BLaER1 (cell line): ENCODE results near the gene PTPN9.
"Not testable (repeated sequence)": the region's sequence is repeated elsewhere in the genome, so short reads cannot be mapped to it uniquely, and the experiment has no call there.

Experiments used
- H3K27ac ChIP-seq: shearing (Covaris generic); formaldehyde crosslinking; 2 replicates; pipeline ENCODE4 v1.8.1; 2022
- H3K27me3 ChIP-seq: shearing (Covaris generic); formaldehyde crosslinking; 2 replicates; pipeline ENCODE4 v1.8.1; 2022
- H3K36me3 ChIP-seq: shearing (Covaris generic); formaldehyde crosslinking; 2 replicates; pipeline ENCODE4 v1.8.1; 2022
- H3K4me1 ChIP-seq: shearing (Covaris generic); formaldehyde crosslinking; 2 replicates; pipeline ENCODE4 v1.8.1; 2022
- H3K4me2 ChIP-seq: shearing (Covaris generic); formaldehyde crosslinking; 2 replicates; pipeline ENCODE4 v1.8.1; 2022
- H3K4me3 ChIP-seq: shearing (Covaris generic); formaldehyde crosslinking; 2 replicates; pipeline ENCODE4 v1.8.1; 2022
- H3K9ac ChIP-seq: shearing (Covaris generic); formaldehyde crosslinking; 2 replicates; pipeline ENCODE4 v1.8.1; 2022
- H3K9me3 ChIP-seq: shearing (Covaris generic); formaldehyde crosslinking; 2 replicates; pipeline ENCODE4 v1.8.1; 2022
- H4K20me1 ChIP-seq: shearing (Covaris generic); formaldehyde crosslinking; 2 replicates; pipeline ENCODE4 v1.8.1; 2022
- Cebpa-rat ChIP-seq: shearing (Covaris generic); IDR thresholded peaks from 2 replicates; pipeline ENCODE4 v1.8.1; 2022

The PTPN9 gene

GRCh38 chr15:75583701-75584100, 4.6 kb upstream of the PTPN9 start:
- no peak for TF ChIP-seq Cebpa-rat
- H3K4me2 ChIP-seq: no peak overlapping the region

GRCh38 chr15:75582943-75583342, 3.8 kb upstream of the PTPN9 start:
- peaks cover 31% of the 10 kb centered on the region for H3K36me3 ChIP-seq
- not testable (repeated sequence) for H3K27ac ChIP-seq, H3K4me3 ChIP-seq, H4K20me1 ChIP-seq, H3K9ac ChIP-seq, H3K4me2 ChIP-seq, H3K4me1 ChIP-seq, H3K27me3 ChIP-seq, H3K9me3 ChIP-seq

More at GRCh38 chr15:75583701-75584100, 4.6 kb upstream of the PTPN9 start:
- Histone ChIP-seq H3K36me3 (peaks cover 38% of the 10 kb centered on the region), H3K4me1 (peaks cover 9% of the 10 kb centered on the region), H3K27me3 (no peaks in the 10 kb centered on the region), H3K9ac (no peak overlapping the region), H4K20me1 (0 out of 2 replicates have a peak, but pooled peaks cover 6% of the 10 kb centered on the region), H3K9me3 (no peaks in the 10 kb centered on the region), H3K27ac (no peak overlapping the region), H3K4me3 (no peak overlapping the region)

GRCh38 chr15:75578173-75578947, 755 bp downstream of the PTPN9 start:
- TF ChIP-seq Cebpa-rat: no peak
- Histone ChIP-seq H3K4me2 (peak overlapping the region; percentile 83), H3K9me3 (no peaks in the 10 kb centered on the region), H3K27me3 (no peaks in the 10 kb centered on the region), H3K36me3 (peaks cover 18% of the 10 kb centered on the region), H3K27ac (peak overlapping the region; percentile 98), H3K4me1 (peaks cover 38% of the 10 kb centered on the region), H3K4me3 (peak overlapping the region; percentile 99), H4K20me1 (peaks cover 38% of the 10 kb centered on the region), H3K9ac (peak overlapping the region; percentile 98)

- TF ChIP-seq Cebpa-rat: no peak
- Histone ChIP-seq H3K27me3 (no peaks in the 10 kb centered on the region), H3K4me1 (peaks cover 46% of the 10 kb centered on the region), H4K20me1 (peaks cover 46% of the 10 kb centered on the region), H3K27ac (peak overlapping the region; percentile 98), H3K9me3 (no peaks in the 10 kb centered on the region), H3K4me3 (peak overlapping the region; percentile 99), H3K36me3 (peaks cover 18% of the 10 kb centered on the region), H3K4me2 (peak overlapping the region; percentile 83), H3K9ac (peak overlapping the region; percentile 98)
Measured at GRCh38 chr15:75577401-75578172, 1.5 kb downstream of the PTPN9 start.

GRCh38 chr15:75573648-75574384, 5.3 kb downstream of the PTPN9 start:
- TF ChIP-seq Cebpa-rat: no peak
- Histone ChIP-seq H3K4me2 (no peak overlapping the region), H3K9me3 (no peaks in the 10 kb centered on the region), H3K4me3 (no peak overlapping the region), H3K4me1 (peaks cover 39% of the 10 kb centered on the region), H3K27ac (no peak overlapping the region), H3K27me3 (no peaks in the 10 kb centered on the region), H4K20me1 (peaks cover 78% of the 10 kb centered on the region), H3K36me3 (peaks cover 53% of the 10 kb centered on the region), H3K9ac (no peak overlapping the region)

- H4K20me1 ChIP-seq: peaks cover 91% of the 10 kb centered on the region
- H3K4me1 ChIP-seq: peaks cover 18% of the 10 kb centered on the region; the same call in 1 of the 2 replicates
- H3K27me3 ChIP-seq: no peaks in the 10 kb centered on the region
- no peak overlapping the region for H3K4me2 ChIP-seq
- no peaks in the 10 kb centered on the region for H3K9me3 ChIP-seq
- H3K36me3 ChIP-seq: peaks cover 61% of the 10 kb centered on the region
- TF ChIP-seq Cebpa-rat: no peak
- no peak overlapping the region for H3K9ac ChIP-seq
- H3K4me3 ChIP-seq: no peak overlapping the region
- no peak overlapping the region for H3K27ac ChIP-seq
Measured at GRCh38 chr15:75570126-75570845, 8.8 kb downstream of the PTPN9 start.

GRCh38 chr15:75565062-75565970, 13.8 kb downstream of the PTPN9 start:
- no peaks in the 10 kb centered on the region for H3K4me1 ChIP-seq
- no peaks in the 10 kb centered on the region for H3K27me3 ChIP-seq
- H4K20me1 ChIP-seq: peaks cover 83% of the 10 kb centered on the region
- H3K4me3 ChIP-seq: no peak overlapping the region
- H3K9me3 ChIP-seq: no peaks in the 10 kb centered on the region
- peaks cover 56% of the 10 kb centered on the region for H3K36me3 ChIP-seq
- H3K27ac ChIP-seq: no peak overlapping the region
- H3K9ac ChIP-seq: no peak overlapping the region
- TF ChIP-seq Cebpa-rat: no peak
- H3K4me2 ChIP-seq: no peak overlapping the region

GRCh38 chr15:75561888-75562287, 17.2 kb downstream of the PTPN9 start:
- Histone ChIP-seq H3K4me3 (no peak overlapping the region), H3K27ac (no peak overlapping the region), H3K27me3 (no peaks in the 10 kb centered on the region), H3K9me3 (no peaks in the 10 kb centered on the region), H4K20me1 (peaks cover 51% of the 10 kb centered on the region), H3K9ac (no peak overlapping the region), H3K4me2 (no peak overlapping the region), H3K4me1 (no peaks in the 10 kb centered on the region), H3K36me3 (peaks cover 50% of the 10 kb centered on the region)
- TF ChIP-seq Cebpa-rat: no peak

- H3K9me3 ChIP-seq, H3K9ac ChIP-seq, H3K27me3 ChIP-seq, H3K4me2 ChIP-seq, H3K4me1 ChIP-seq, H3K27ac ChIP-seq, H3K4me3 ChIP-seq: not testable (repeated sequence)
- Histone ChIP-seq H4K20me1 (peaks cover 43% of the 10 kb centered on the region), H3K36me3 (peaks cover 51% of the 10 kb centered on the region)
Measured at GRCh38 chr15:75559360-75559759, 19.8 kb downstream of the PTPN9 start.

GRCh38 chr15:75558955-75559354, 20.2 kb downstream of the PTPN9 start:
- H3K27ac ChIP-seq, H3K4me3 ChIP-seq, H3K4me2 ChIP-seq, H3K9me3 ChIP-seq, H3K9ac ChIP-seq, H3K4me1 ChIP-seq, H3K27me3 ChIP-seq: not testable (repeated sequence)
- peaks cover 51% of the 10 kb centered on the region for H3K36me3 ChIP-seq
- H4K20me1 ChIP-seq: peaks cover 43% of the 10 kb centered on the region
